Lower lobe of right lung (tissue), 2 donors: ENCODE data around the gene WDFY4. TPM values are rescaled to one million over a fixed set of nuclear protein-coding genes. Genes with fewer than 3 reads are reported as not detected.

Source experiments
- ATAC-seq, 2 donors: fragments of 200-7000 bp; cut with Tn5 transposase; one replicate each; pipeline ENCODE4 v1.9.1; 2020 to 2022; ENCODE audit warnings: mild to moderate bottlenecking in 2 of 2, moderate library complexity in 2 of 2
- DNase-seq: peaks from one replicate; pipeline ENCODE4 v3.0.0-alpha.2; 2020
- H3K27ac ChIP-seq: fragments of 200-600 bp; one replicate; pipeline ENCODE4 v1.8.0; 2022
- H3K27me3 ChIP-seq: fragments of 200-600 bp; one replicate; pipeline ENCODE4 v1.8.0; 2022; ENCODE audit warnings: low read depth
- H3K36me3 ChIP-seq: fragments of 200-600 bp; one replicate; pipeline ENCODE4 v1.8.0; 2022; ENCODE audit warnings: mild to moderate bottlenecking
- H3K4me1 ChIP-seq: fragments of 200-600 bp; one replicate; pipeline ENCODE4 v1.8.0; 2022
- H3K4me3 ChIP-seq: fragments of 200-600 bp; one replicate; pipeline ENCODE4 v1.8.0; 2022; ENCODE audit warnings: mild to moderate bottlenecking
- H3K9me3 ChIP-seq: fragments of 200-600 bp; one replicate; pipeline ENCODE4 v1.8.0; 2022
- CTCF ChIP-seq: fragments of 200-600 bp; IDR thresholded peaks from one replicate; pipeline ENCODE4 v1.8.0; 2022; ENCODE audit warnings: antibody characterized with exemption, mild to moderate bottlenecking
- intact Hi-C: fragments of 100-400 bp; cut with DNase I; formaldehyde crosslinking; loops from one replicate; pipeline ENCODE4 v1.11.0; 2022
- total RNA-seq: library from RNA; stranded (reverse); fragmentation: NEBNext Ultra II Directional; extraction: Animal tissue kit (Norgen Biotek cat#: 25700); gene quantifications from one replicate; pipeline ENCODE4 v1.2.1, GENCODE V29; 2021
- donor health status: DM: no; HTN: yes; CAD: no; lungs with severe emphysema.

The WDFY4 gene
- total RNA-seq, 1 donor from 2014 or later: 44.4 TPM

- no peak for DNase-seq
- intact Hi-C loops: no loop called here
- Histone ChIP-seq H3K27me3 (no peaks in the 10 kb centered on the region), H3K9me3 (no peaks in the 10 kb centered on the region), H3K36me3 (no peaks in the 10 kb centered on the region), H3K27ac (no peak overlapping the region), H3K4me3 (no peak overlapping the region), H3K4me1 (peaks cover 15% of the 10 kb centered on the region)
- no peak for ATAC-seq
- no peak for TF ChIP-seq CTCF
These were observed 220.2 kb downstream of the WDFY4 start for GRCh38 chr10:48904861-48905260.

- peaks cover 4% of the 10 kb centered on the region for H3K36me3 ChIP-seq
- H3K4me3 ChIP-seq: no peak overlapping the region
- H3K27ac ChIP-seq: no peak overlapping the region
- ATAC-seq (no peak), DNase-seq (no peak)
- peaks cover 10% of the 10 kb centered on the region for H3K4me1 ChIP-seq
- H3K9me3 ChIP-seq: no peaks in the 10 kb centered on the region
- H3K27me3 ChIP-seq: no peaks in the 10 kb centered on the region
- intact Hi-C loops: no loop called here
- no peak for TF ChIP-seq CTCF
These were observed 220.6 kb downstream of the WDFY4 start for GRCh38 chr10:48905311-48905710.

GRCh38 chr10:48906841-48907240, 222.2 kb downstream of the WDFY4 start:
- peaks cover 8% of the 10 kb centered on the region for H3K36me3 ChIP-seq
- H3K4me1 ChIP-seq: no peaks in the 10 kb centered on the region
- TF ChIP-seq CTCF: no peak
- H3K27me3 ChIP-seq: no peaks in the 10 kb centered on the region
- no peak for DNase-seq
- H3K27ac ChIP-seq: no peak overlapping the region
- intact Hi-C loops: no loop called here
- no peaks in the 10 kb centered on the region for H3K9me3 ChIP-seq
- no peak overlapping the region for H3K4me3 ChIP-seq
- no peak for ATAC-seq

- intact Hi-C loops: no loop called here
- H3K27me3 ChIP-seq: no peaks in the 10 kb centered on the region
- no peak for ATAC-seq
These were observed 223.1 kb downstream of the WDFY4 start for GRCh38 chr10:48907730-48908129.

GRCh38 chr10:48910548-48910947, 225.9 kb downstream of the WDFY4 start:
- ATAC-seq: peak; percentile 59 to 83
- intact Hi-C loops: no loop called here

More at GRCh38 chr10:48907730-48908129, 223.1 kb downstream of the WDFY4 start:
- H3K9me3 ChIP-seq: no peaks in the 10 kb centered on the region
- no peak overlapping the region for H3K27ac ChIP-seq
- TF ChIP-seq CTCF: no peak
- no peak for DNase-seq
- no peaks in the 10 kb centered on the region for H3K4me1 ChIP-seq
- peaks cover 8% of the 10 kb centered on the region for H3K36me3 ChIP-seq
- H3K4me3 ChIP-seq: no peak overlapping the region

More at GRCh38 chr10:48910548-48910947, 225.9 kb downstream of the WDFY4 start:
- Histone ChIP-seq H3K36me3 (peaks cover 8% of the 10 kb centered on the region), H3K9me3 (no peaks in the 10 kb centered on the region), H3K27me3 (no peaks in the 10 kb centered on the region), H3K27ac (no peak overlapping the region), H3K4me1 (no peaks in the 10 kb centered on the region), H3K4me3 (no peak overlapping the region)
- DNase-seq: no peak
- TF ChIP-seq CTCF: no peak
